ENCODE data around the gene TRIM28. TPM values are rescaled to one million over a fixed set of nuclear protein-coding genes. Genes with fewer than 3 reads are reported as not detected.

Gene TRIM28
- total and polyA plus RNA-seq, 9 of the 15 experiments (the other 6 are each of a cell fraction or from before 2014, with no cell fraction given), result 12.1 to 797 (median 490) TPM

GRCh38 chr19:58558066-58558622 lies 14.3 kb downstream of the TRIM28 start, which contains the start of gene UBE2M (continued):
- TF ChIP-seq ZNF398 (CRISPR knock-in tag; IDR thresholded peaks at IDR 0.05) (no peak), CGGBP1 (CRISPR knock-in tag; IDR thresholded peaks at IDR 0.05) (no peak), LEF1 (IDR thresholded peaks at IDR 0.05) (no peak), CBFA2T3 (IDR thresholded peaks at IDR 0.05) (peak; percentile 81), SMAD3 (CRISPR knock-in tag; conservative IDR thresholded peaks at IDR 0.05) (no peak), ZNF408 (CRISPR knock-in tag; IDR thresholded peaks at IDR 0.05; ENCODE audit: low read depth) (no peak), POLR2A (conservative IDR thresholded peaks at IDR 0.05) (no peak), CHD7 (IDR thresholded peaks at IDR 0.05; ENCODE audit: low read depth, low read length) (no peak), CBX3 (IDR thresholded peaks at IDR 0.05; ENCODE audit: borderline replicate concordance in 1 of 2, low read length in 2 of 2) (no peak), NR1H2 (CRISPR knock-in tag; IDR thresholded peaks at IDR 0.05) (no peak), HMG20A (CRISPR knock-in tag; conservative IDR thresholded peaks at IDR 0.05) (no peak), NFIX (CRISPR knock-in tag; IDR thresholded peaks at IDR 0.05; ENCODE audit: low read depth) (no peak), ZNF174 (CRISPR knock-in tag; IDR thresholded peaks at IDR 0.05) (no peak)
- TF ChIP-seq, protein P1, sequence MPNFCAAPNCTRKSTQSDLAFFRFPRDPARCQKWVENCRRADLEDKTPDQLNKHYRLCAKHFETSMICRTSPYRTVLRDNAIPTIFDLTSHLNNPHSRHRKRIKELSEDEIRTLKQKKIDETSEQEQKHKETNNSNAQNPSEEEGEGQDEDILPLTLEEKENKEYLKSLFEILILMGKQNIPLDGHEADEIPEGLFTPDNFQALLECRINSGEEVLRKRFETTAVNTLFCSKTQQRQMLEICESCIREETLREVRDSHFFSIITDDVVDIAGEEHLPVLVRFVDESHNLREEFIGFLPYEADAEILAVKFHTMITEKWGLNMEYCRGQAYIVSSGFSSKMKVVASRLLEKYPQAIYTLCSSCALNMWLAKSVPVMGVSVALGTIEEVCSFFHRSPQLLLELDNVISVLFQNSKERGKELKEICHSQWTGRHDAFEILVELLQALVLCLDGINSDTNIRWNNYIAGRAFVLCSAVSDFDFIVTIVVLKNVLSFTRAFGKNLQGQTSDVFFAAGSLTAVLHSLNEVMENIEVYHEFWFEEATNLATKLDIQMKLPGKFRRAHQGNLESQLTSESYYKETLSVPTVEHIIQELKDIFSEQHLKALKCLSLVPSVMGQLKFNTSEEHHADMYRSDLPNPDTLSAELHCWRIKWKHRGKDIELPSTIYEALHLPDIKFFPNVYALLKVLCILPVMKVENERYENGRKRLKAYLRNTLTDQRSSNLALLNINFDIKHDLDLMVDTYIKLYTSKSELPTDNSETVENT (CRISPR knock-in tag; IDR thresholded peaks at IDR 0.05), result no peak

All from K562 (cell line).